GM12873 (cell line): ENCODE data around the gene MAP4K3.

Experiments
- CTCF ChIP-seq: IDR thresholded peaks from 2 replicates; pipeline ENCODE4 v1.5.1; 2012; ENCODE audit warnings: low read depth, mild to moderate bottlenecking, moderate library complexity, low read length, control low read depth; ENCODE audit not compliant: insufficient read depth; ENCODE audit errors: missing control alignments

The MAP4K3 gene

GRCh38 chr2:39479053-39479670, 42.1 kb upstream of the MAP4K3 start:
- no peak for TF ChIP-seq CTCF

GRCh38 chr2:39476524-39476923, 39.4 kb upstream of the MAP4K3 start:
- TF ChIP-seq CTCF, result no peak

- TF ChIP-seq CTCF, result no peak
These were observed 37.9 kb upstream of the MAP4K3 start for GRCh38 chr2:39475006-39475405.

GRCh38 chr2:39470580-39470979, 33.5 kb upstream of the MAP4K3 start:
- TF ChIP-seq CTCF, result no peak

GRCh38 chr2:39469807-39470206, 32.7 kb upstream of the MAP4K3 start:
- no peak for TF ChIP-seq CTCF

- no peak for TF ChIP-seq CTCF
These were observed 31.7 kb upstream of the MAP4K3 start for GRCh38 chr2:39468579-39469451.

- TF ChIP-seq CTCF, result no peak
These were observed 29.2 kb upstream of the MAP4K3 start for GRCh38 chr2:39466311-39466710.
